Activated CD8-positive, alpha-beta T cell treated with anti-CD3 and anti-CD28 coated beads for 36 hours (primary cell): ENCODE measurements around the gene IGF2BP1. TPM values are rescaled to one million over a fixed set of nuclear protein-coding genes. Genes with fewer than 3 reads are reported as not detected.

ENCODE experiments used
- ATAC-seq: fragments of 200-7000 bp; cut with Tn5 transposase; one replicate; pipeline ENCODE4 v1.10.0; 2021; ENCODE audit warnings: mild to moderate bottlenecking, moderate library complexity
- CTCF ChIA-PET: fragments of 350-600 bp; sonication (Branson Sonifier 250); formaldehyde crosslinking; loops from one replicate; lab custom pipeline; 2021; ENCODE audit warnings: antibody characterized with exemption; lab: Charles Lee
- POLR2A ChIA-PET: fragments of 350-600 bp; sonication (Branson Sonifier 250); formaldehyde crosslinking; loops from one replicate; lab custom pipeline; 2021; ENCODE audit warnings: antibody characterized with exemption; lab: Charles Lee
- DNase-seq: peaks from one replicate; pipeline ENCODE4 v3.0.0-alpha.2; 2020
- H3K27ac Mint-ChIP-seq: one replicate; pipeline ENCODE4 v1.8.0; 2021; ENCODE audit warnings: mild to moderate bottlenecking, mixed read lengths
- H3K27me3 Mint-ChIP-seq: one replicate; pipeline ENCODE4 v1.8.0; 2021; ENCODE audit warnings: mixed read lengths
- H3K36me3 Mint-ChIP-seq: one replicate; pipeline ENCODE4 v1.8.0; 2021; ENCODE audit warnings: low read depth, mixed read lengths
- H3K4me1 Mint-ChIP-seq: one replicate; pipeline ENCODE4 v1.8.0; 2021; ENCODE audit warnings: low read depth, mixed read lengths
- H3K4me3 Mint-ChIP-seq: one replicate; pipeline ENCODE4 v1.8.0; 2021; ENCODE audit warnings: mild to moderate bottlenecking, moderate library complexity, mixed read lengths
- H3K9me3 Mint-ChIP-seq: one replicate; pipeline ENCODE4 v1.8.0; 2021; ENCODE audit warnings: mixed read lengths
- intact Hi-C: fragments of 100-400 bp; cut with micrococcal nuclease; formaldehyde crosslinking; loops from one replicate; pipeline ENCODE4 v1.10.0; 2022
- total RNA-seq, 2 experiments: library from RNA; stranded (reverse); gene quantifications; one replicate each; pipeline ENCODE4 v1.2.3, GENCODE V29; 2021
- TF ChIP-seq, protein P1 (sequence below): fragments of 200-600 bp; IDR thresholded peaks from one replicate; pipeline ENCODE4 v1.8.0; 2022; ENCODE audit warnings: antibody characterized with exemption, mild to moderate bottlenecking

Gene IGF2BP1
- total RNA-seq, 2 experiments from 2014 or later: 0.18 to 0.51 TPM

DNA sequence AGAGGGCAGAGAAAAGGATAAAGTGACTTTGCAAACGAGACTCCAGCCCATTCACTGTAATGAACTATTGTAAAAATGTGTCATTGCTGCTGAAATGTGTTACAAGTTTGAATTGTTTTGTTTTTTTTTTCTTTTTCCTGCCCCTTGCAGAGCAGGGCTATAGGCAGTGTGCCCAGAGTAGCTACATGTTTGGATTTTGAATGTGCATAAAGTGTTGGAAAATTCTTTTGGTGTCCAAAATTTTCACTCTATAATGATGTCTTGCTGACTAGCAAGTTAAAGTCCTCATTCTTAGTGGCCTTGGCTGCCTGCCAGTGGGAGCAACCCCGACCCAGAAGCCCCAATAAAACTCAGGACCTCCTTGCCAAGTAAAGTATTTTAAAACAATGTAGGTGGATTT lies 66.5 kb downstream of the IGF2BP1 start:
- TF ChIP-seq, protein P1, sequence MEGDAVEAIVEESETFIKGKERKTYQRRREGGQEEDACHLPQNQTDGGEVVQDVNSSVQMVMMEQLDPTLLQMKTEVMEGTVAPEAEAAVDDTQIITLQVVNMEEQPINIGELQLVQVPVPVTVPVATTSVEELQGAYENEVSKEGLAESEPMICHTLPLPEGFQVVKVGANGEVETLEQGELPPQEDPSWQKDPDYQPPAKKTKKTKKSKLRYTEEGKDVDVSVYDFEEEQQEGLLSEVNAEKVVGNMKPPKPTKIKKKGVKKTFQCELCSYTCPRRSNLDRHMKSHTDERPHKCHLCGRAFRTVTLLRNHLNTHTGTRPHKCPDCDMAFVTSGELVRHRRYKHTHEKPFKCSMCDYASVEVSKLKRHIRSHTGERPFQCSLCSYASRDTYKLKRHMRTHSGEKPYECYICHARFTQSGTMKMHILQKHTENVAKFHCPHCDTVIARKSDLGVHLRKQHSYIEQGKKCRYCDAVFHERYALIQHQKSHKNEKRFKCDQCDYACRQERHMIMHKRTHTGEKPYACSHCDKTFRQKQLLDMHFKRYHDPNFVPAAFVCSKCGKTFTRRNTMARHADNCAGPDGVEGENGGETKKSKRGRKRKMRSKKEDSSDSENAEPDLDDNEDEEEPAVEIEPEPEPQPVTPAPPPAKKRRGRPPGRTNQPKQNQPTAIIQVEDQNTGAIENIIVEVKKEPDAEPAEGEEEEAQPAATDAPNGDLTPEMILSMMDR: no peak
- Mint-ChIP-seq H3K4me1 (no peaks in the 10 kb centered on the region), H3K27me3 (peaks cover 2% of the 10 kb centered on the region), H3K4me3 (no peak overlapping the region), H3K27ac (no peak overlapping the region), H3K36me3 (no peaks in the 10 kb centered on the region), H3K9me3 (no peaks in the 10 kb centered on the region)
- ChIA-PET CTCF (no interaction called here), POLR2A (no interaction called here)
- intact Hi-C loops: no loop called here
- DNase-seq (no peak), ATAC-seq (no peak)

DNA sequence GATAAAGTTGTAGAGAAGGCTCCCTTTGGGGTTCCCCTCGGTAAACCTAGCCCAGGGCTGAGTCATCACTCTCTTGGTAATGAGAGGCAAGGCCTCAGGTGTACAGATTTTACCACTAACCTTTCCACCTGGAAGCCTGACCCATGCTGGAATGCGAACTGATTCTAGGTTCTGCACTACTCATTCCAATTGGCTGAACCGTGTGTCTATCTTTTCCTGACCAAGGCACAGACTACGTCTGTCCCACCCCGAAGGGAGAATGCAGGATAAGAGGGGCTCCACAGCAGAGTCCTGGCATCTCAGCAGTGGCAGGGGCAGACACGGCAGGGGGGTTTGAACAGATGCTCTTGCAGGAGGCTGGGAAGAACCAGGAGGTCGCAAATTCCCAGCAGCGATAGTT lies 70.0 kb downstream of the IGF2BP1 start:
- Mint-ChIP-seq H3K4me3 (no peak overlapping the region), H3K27me3 (no peaks in the 10 kb centered on the region), H3K36me3 (no peaks in the 10 kb centered on the region), H3K4me1 (no peaks in the 10 kb centered on the region), H3K9me3 (no peaks in the 10 kb centered on the region), H3K27ac (no peak overlapping the region)
- intact Hi-C loops: no loop called here
- ATAC-seq (no peak), DNase-seq (no peak)
- TF ChIP-seq, protein P1: no peak
- ChIA-PET CTCF (no interaction called here), POLR2A (no interaction called here)

DNA sequence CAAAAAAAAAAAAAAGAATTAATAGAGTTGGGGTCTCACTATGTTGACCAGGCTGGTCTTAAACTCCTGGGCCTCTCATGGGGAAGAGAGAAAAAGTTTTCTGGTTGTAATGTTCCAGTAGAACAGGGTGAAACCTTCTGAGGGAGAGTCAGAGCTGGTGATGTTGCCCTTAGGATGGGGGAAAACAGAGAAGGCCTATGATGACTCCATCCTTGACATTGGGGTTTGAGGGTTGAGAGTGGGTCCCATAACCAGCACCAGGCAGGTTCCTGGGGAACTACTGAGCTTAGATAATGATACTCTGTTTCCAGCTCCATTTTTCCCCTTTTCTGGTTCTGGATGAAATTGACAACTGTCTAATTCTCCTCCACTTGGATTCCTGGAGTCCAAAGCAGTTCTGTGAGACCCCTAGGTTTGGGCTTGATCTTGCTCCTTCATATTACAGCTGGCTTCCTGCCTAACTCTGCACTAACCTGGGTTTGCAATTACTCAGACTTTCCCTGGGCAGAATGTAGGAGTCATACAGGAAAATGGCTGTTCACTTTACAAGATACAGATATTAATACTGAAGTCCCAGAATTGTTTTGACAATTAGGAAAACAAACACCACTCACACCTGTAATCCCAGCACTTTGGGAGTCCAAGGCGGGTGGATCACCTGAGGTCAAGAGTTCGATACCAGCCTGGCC lies 72.5 kb downstream of the IGF2BP1 start:
- ChIA-PET CTCF (no interaction called here), POLR2A (interaction anchor here (0.9 kb wide), 1 partner anchor 22 kb away, joined by 4 read pairs; no protein-coding TSS in a partner anchor)
- H3K27me3 Mint-ChIP-seq: no peaks in the 10 kb centered on the region
- intact Hi-C loops: no loop called here
- H3K36me3 Mint-ChIP-seq: no peaks in the 10 kb centered on the region
- no peak overlapping the region for H3K27ac Mint-ChIP-seq
- ATAC-seq (no peak), DNase-seq (no peak)
- no peaks in the 10 kb centered on the region for H3K4me1 Mint-ChIP-seq
- H3K9me3 Mint-ChIP-seq: no peaks in the 10 kb centered on the region
- no peak overlapping the region for H3K4me3 Mint-ChIP-seq
- TF ChIP-seq, protein P1: no peak

DNA sequence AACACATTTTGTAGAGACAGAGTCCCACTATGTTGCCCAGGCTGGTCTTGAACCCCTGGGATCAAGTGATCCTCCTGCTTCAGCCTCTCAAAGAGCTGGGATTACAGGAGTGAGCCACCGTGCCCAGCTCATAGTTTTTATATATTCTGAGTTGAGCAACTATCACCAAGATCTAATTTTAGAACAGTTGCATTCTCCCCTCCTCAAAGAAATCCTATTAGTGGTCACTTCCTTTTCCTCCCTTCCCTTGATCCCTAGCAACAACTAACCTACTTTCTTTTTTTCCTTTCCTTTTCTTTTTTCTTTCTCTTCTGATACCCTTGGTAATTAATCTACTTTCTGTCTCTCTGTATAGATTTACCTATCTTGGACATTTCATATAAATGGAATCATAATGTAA lies 73.9 kb downstream of the IGF2BP1 start:
- Mint-ChIP-seq H3K9me3 (no peaks in the 10 kb centered on the region), H3K27me3 (no peaks in the 10 kb centered on the region), H3K4me3 (no peak overlapping the region), H3K27ac (no peak overlapping the region), H3K4me1 (no peaks in the 10 kb centered on the region), H3K36me3 (no peaks in the 10 kb centered on the region)
- CTCF ChIA-PET: interaction anchor here (1.2 kb wide), 1 partner anchor 39 kb away, joined by 3 read pairs; no protein-coding TSS in a partner anchor
- ATAC-seq (no peak), DNase-seq (no peak)
- POLR2A ChIA-PET: no interaction called here
- intact Hi-C loops: no loop called here
- TF ChIP-seq, protein P1: no peak

DNA sequence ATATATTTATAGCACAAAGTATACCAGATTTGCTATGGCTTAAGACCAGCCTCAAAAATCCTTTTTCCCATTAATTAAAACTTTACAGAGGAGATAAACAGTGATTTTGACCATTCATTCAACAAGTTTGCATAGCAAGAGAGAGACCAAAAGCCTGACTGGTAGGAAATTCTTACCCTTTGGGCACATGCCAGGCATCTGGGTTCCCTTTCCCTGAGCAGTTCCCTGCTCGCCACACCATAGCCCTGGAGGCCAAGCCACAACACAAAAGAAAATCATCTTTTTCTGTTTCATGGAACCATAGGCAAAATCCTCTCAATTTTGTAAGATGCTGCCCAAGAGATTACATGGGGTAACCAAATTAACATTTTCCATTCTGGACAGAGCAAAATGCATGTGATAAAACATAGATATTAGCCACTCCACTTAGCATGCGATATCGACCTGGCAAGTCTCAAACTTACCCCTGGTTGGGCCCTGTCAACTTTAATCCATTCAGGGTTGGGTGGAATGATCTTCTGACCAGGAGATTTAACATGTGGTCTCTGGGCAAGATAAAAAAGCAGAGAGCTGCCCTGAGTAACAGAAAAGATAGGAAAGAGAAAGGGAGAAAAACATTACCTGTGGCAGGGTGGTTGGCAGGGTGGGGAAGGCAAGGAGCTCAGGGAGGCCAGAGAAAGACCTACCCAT lies 77.8 kb downstream of the IGF2BP1 start:
- H3K4me1 Mint-ChIP-seq: no peaks in the 10 kb centered on the region
- no peak overlapping the region for H3K4me3 Mint-ChIP-seq
- intact Hi-C loops: no loop called here
- ChIA-PET POLR2A (no interaction called here), CTCF (interaction anchor here (1.3 kb wide), 1 partner anchor 8 kb away, joined by 3 read pairs; no protein-coding TSS in a partner anchor)
- ATAC-seq (no peak), DNase-seq (no peak)
- H3K27ac Mint-ChIP-seq: no peak overlapping the region
- no peaks in the 10 kb centered on the region for H3K9me3 Mint-ChIP-seq
- H3K36me3 Mint-ChIP-seq: no peaks in the 10 kb centered on the region
- TF ChIP-seq, protein P1: no peak
- H3K27me3 Mint-ChIP-seq: peaks cover 8% of the 10 kb centered on the region
